Activated CD4-positive, alpha-beta T cell treated with anti-CD3 and anti-CD28 coated beads, Interleukin-2, amount 10 ng/mL, durations not matched to agents 24 days and 14 days (primary cell): ENCODE results near the gene S100A7. TPM values are rescaled to one million over a fixed set of nuclear protein-coding genes. Genes with fewer than 3 reads are reported as not detected.
A peak's percentile ranks its signal among the peaks of the same experiment; 100 is the strongest.

Experiments used
- DNase-seq: peaks from one replicate; pipeline ENCODE4 v3.0.0; 2022
- H3K27ac Mint-ChIP-seq: one replicate; pipeline ENCODE4 v1.8.0; 2022; ENCODE audit warnings: mild to moderate bottlenecking, mixed read lengths
- H3K27me3 Mint-ChIP-seq: one replicate; pipeline ENCODE4 v1.8.0; 2022; ENCODE audit warnings: mixed read lengths
- H3K36me3 Mint-ChIP-seq: one replicate; pipeline ENCODE4 v1.8.0; 2022; ENCODE audit warnings: low read depth, mild to moderate bottlenecking, mixed read lengths
- H3K4me1 Mint-ChIP-seq: one replicate; pipeline ENCODE4 v1.8.0; 2021; ENCODE audit warnings: mixed read lengths
- H3K4me3 Mint-ChIP-seq: one replicate; pipeline ENCODE4 v1.8.0; 2022; ENCODE audit warnings: mild to moderate bottlenecking, moderate library complexity, mixed read lengths
- H3K9me3 Mint-ChIP-seq: one replicate; pipeline ENCODE4 v1.8.0; 2021; ENCODE audit warnings: mixed read lengths
- intact Hi-C: fragments of 100-400 bp; cut with micrococcal nuclease; formaldehyde crosslinking; loops from one replicate; pipeline ENCODE4 v1.15.1; 2023
- total RNA-seq: library from RNA; stranded (reverse); gene quantifications from 2 replicates; pipeline ENCODE4 v1.2.3, GENCODE V29; 2022

Gene S100A7
- total RNA-seq: not detected in 2 replicates

DNA sequence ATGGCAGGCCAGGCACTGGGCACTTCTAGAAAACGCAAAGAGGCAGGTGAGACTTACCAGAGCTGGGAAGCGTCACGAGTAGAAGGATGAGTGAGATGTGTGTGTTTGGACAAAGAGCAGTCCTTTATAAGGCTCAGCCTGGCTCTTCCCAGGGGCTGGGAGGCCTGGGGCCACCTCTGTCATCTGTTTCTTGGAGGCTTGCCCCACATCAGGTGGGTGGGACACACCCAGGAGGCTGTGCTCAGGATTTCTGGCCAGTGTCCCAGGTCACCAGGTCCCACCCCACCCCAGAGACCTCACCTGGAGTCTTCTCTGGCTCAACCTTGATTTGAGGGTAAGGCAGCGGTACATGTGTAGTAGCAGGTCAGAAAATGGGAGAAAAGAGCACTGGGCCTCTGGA lies at the start of gene S100A7:
Gene S100A7, minus strand, starts transcription at position 101 of the 400 bp plus-strand sequence. CDS start 1,638 bp downstream, outside the sequence.
- Mint-ChIP-seq H3K9me3 (no peaks in the 10 kb centered on the region), H3K4me3 (no peak within 1 kb of the TSS), H3K36me3 (no peaks in the 10 kb centered on the region), H3K27me3 (peaks cover 13% of the 10 kb centered on the region), H3K27ac (no peak within 1 kb of the TSS), H3K4me1 (peaks cover under 1% of the 10 kb centered on the region)
- intact Hi-C loops: no loop called here
- no peak for DNase-seq

- Mint-ChIP-seq H3K4me1 (peaks cover 18% of the 10 kb centered on the region), H3K4me3 (no peak overlapping the region), H3K9me3 (no peaks in the 10 kb centered on the region), H3K27me3 (peaks cover 1% of the 10 kb centered on the region), H3K36me3 (no peaks in the 10 kb centered on the region), H3K27ac (no peak overlapping the region)
- intact Hi-C loops: loop anchor here (2.0 kb wide), 3 partner anchors 23 to 239 kb away; partner anchors contain the start of gene ILF2
- peak; percentile 90 for DNase-seq
These were observed 49.4 kb upstream of the S100A7 start for GRCh38 chr1:153509729-153510354.

- intact Hi-C loops: no loop called here
- Mint-ChIP-seq H3K4me1 (peaks cover 20% of the 10 kb centered on the region), H3K27me3 (peaks cover 2% of the 10 kb centered on the region), H3K36me3 (no peaks in the 10 kb centered on the region), H3K27ac (no peak overlapping the region), H3K9me3 (no peaks in the 10 kb centered on the region), H3K4me3 (no peak overlapping the region)
- no peak for DNase-seq
These were observed 48.6 kb upstream of the S100A7 start for GRCh38 chr1:153509036-153509435.

DNA sequence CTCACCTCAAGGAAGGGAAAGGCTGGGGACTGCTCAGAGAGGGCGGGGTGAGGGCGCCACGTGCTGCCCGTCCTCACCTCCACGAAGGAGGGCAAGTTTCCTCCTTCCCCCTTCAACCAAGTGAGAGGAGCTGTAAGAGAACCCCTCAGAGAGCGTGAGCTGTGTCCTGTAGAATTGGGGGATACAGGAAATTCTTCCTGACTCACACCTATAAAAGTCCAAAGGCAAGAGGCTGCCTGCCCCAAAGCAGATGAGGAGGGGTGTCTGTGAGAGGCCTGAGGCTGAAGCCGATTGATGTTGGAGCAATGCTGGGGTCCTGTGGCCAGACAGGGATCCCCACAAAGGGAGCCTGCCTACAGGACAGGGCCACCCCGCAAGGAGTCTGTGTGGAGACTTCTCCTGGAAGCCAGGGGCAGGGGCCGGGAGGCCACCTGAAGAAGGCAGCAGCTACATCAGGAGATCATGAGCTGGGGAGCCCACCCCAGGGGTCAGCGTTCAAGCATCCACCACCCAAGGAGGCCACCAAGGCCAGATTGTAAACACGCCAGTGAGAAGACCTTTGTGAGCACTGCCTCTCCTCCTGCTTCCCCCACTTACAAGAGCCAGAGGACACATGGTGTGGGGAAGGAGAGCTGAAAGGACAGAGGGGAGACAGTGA lies 47.6 kb upstream of the S100A7 start:
- Mint-ChIP-seq H3K4me1 (peaks cover 17% of the 10 kb centered on the region), H3K27me3 (peaks cover 2% of the 10 kb centered on the region), H3K27ac (no peak overlapping the region), H3K9me3 (no peaks in the 10 kb centered on the region), H3K4me3 (no peak overlapping the region), H3K36me3 (no peaks in the 10 kb centered on the region)
- DNase-seq: no peak
- intact Hi-C loops: no loop called here

DNA sequence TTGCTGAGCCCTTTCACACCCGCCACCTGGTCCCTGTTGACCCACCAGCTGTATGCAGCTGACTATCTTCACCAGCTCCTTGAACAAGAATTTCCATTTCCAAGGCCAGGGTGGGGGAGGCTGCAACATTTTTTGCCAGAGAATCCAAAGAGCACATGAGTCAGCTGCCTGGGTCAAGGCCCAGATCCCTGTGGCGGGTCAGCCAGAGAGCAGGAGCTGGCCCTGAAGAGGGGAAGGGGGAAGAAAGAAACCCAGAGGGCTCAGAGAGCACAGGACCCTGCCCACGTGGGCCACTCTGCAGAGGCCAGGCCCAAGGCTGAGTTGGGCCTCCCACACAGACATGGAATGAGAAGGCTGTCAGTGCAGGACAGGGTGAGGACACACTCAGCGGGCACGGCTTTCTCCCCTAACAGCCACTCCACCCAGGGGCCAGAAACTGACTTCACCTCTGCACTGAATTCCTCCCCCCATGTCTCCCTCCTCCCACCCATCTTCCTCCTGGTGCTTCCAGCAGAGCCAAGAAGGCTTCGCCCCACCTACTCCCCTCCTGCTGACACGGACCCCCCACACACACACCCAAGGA lies 46.5 kb upstream of the S100A7 start:
- no peaks in the 10 kb centered on the region for H3K36me3 Mint-ChIP-seq
- no peak overlapping the region for H3K4me3 Mint-ChIP-seq
- peaks cover 13% of the 10 kb centered on the region for H3K4me1 Mint-ChIP-seq
- H3K27ac Mint-ChIP-seq: no peak overlapping the region
- H3K9me3 Mint-ChIP-seq: no peaks in the 10 kb centered on the region
- DNase-seq: no peak
- H3K27me3 Mint-ChIP-seq: peaks cover 4% of the 10 kb centered on the region
- intact Hi-C loops: no loop called here

DNA sequence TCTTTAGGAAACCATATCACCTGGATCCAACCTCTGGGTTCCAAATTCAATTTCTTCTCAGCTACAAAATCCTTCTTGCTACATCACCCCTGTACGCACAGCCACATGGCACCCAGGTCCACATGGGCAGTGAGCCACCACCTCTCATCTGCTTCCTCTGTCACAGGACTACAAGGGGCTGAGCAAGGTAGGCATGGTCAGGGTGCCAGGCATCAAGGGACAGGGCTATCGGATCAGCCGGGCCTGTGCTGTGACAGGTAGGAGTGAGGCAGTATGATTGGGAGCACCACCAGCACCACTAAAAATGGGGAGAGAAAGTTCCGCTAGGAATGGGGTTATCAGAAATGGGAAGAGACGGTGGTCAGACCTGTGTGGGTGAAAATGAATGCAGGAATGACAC lies 45.9 kb upstream of the S100A7 start:
- peaks cover 5% of the 10 kb centered on the region for H3K27me3 Mint-ChIP-seq
- intact Hi-C loops: no loop called here
- no peak for DNase-seq
- H3K4me1 Mint-ChIP-seq: peaks cover 10% of the 10 kb centered on the region
- no peaks in the 10 kb centered on the region for H3K36me3 Mint-ChIP-seq
- H3K27ac Mint-ChIP-seq: no peak overlapping the region
- H3K4me3 Mint-ChIP-seq: no peak overlapping the region
- H3K9me3 Mint-ChIP-seq: no peaks in the 10 kb centered on the region

- H3K27me3 Mint-ChIP-seq: peaks cover 8% of the 10 kb centered on the region
- H3K4me3 Mint-ChIP-seq: no peak overlapping the region
- H3K9me3 Mint-ChIP-seq: no peaks in the 10 kb centered on the region
- H3K4me1 Mint-ChIP-seq: peaks cover 2% of the 10 kb centered on the region
- DNase-seq: no peak
- no peaks in the 10 kb centered on the region for H3K36me3 Mint-ChIP-seq
- no peak overlapping the region for H3K27ac Mint-ChIP-seq
- intact Hi-C loops: no loop called here
These were observed 45.1 kb upstream of the S100A7 start for GRCh38 chr1:153505576-153505975.

GRCh38 chr1:153503766-153504165 lies 43.3 kb upstream of the S100A7 start:
- peaks cover 2% of the 10 kb centered on the region for H3K4me1 Mint-ChIP-seq
- no peak for DNase-seq
- intact Hi-C loops: no loop called here
- no peak overlapping the region for H3K27ac Mint-ChIP-seq
- peaks cover 20% of the 10 kb centered on the region for H3K27me3 Mint-ChIP-seq
- no peaks in the 10 kb centered on the region for H3K36me3 Mint-ChIP-seq
- H3K4me3 Mint-ChIP-seq: no peak overlapping the region
- H3K9me3 Mint-ChIP-seq: no peaks in the 10 kb centered on the region

DNA sequence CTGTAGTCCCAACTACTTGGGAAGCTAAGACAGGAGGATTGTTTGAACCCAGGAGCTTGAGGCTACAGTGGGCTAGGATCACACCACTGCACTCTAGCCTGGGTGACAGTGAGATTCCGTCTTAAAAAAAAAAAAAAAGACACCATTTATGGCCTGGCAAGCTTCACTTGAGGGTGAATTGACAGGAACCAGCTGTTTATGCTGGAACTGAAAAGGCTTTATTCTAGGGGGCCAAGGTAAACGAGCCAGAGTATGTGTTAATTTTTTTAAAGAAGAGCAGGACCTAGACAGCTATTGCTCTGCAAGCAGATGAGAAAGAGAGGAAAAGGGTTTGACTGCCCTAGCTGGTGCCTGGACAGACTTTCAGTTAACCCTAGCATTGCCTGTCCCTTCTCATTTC lies 38.3 kb upstream of the S100A7 start:
- H3K4me3 Mint-ChIP-seq: no peak overlapping the region
- DNase-seq: no peak
- peaks cover 3% of the 10 kb centered on the region for H3K4me1 Mint-ChIP-seq

DNA sequence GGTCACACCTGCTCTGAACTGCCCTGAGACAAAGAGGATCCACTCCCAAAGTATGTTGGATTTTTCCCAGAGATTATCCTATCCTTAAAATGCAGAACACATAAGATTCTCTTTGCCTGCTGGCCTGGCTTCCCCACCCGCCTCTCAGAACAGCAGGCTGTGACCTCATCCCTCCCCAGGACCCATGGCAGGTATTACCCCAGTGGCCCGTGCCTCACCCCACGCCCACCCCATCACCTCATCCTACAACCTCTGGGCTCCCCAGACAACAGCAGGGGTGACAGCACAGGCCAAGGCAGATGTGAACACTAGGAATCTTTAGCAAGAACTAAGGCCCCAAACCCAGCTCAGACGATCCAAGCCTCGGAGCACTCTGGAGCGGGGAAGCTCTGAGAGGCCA lies 35.1 kb upstream of the S100A7 start:
- H3K4me3 Mint-ChIP-seq: no peak overlapping the region
- H3K9me3 Mint-ChIP-seq: no peaks in the 10 kb centered on the region
- H3K27me3 Mint-ChIP-seq: peaks cover 41% of the 10 kb centered on the region
- DNase-seq: no peak
- H3K27ac Mint-ChIP-seq: no peak overlapping the region
- no peaks in the 10 kb centered on the region for H3K36me3 Mint-ChIP-seq
- intact Hi-C loops: loop anchor here (1.0 kb wide), 1 partner anchor 143 kb away; no protein-coding TSS in a partner anchor
- H3K4me1 Mint-ChIP-seq: peaks cover 3% of the 10 kb centered on the region

More for the DNA sequence above, 38.3 kb upstream of the S100A7 start:
- Mint-ChIP-seq H3K27me3 (peaks cover 36% of the 10 kb centered on the region), H3K36me3 (no peaks in the 10 kb centered on the region), H3K9me3 (no peaks in the 10 kb centered on the region), H3K27ac (no peak overlapping the region)
- intact Hi-C loops: no loop called here

DNA sequence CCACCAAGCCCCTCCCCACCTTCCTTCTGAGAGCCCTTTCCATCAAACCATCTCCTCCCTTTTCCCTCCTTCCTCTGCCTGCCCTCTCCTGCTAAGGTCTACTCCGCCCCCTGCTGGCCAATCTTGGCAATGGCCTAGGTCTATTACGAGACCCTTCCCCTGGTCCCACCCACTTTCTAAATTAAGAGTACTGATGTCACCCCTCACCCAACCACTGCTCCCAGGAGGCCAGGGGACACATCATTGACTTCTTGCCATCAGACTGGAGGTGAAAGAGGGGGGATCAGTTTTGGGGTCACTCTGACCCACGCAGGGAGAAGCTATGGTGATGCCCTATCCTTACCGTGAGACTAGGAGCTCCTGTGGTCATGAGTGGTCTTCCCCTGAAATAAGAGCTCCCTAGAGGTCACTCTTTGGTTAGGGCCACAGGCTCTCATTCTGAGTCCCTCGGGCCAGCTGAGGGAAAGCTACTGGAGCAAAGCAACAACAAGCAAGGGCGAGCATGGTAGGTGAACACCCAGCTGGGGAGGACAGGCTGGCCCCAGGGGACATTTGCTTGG lies 34.6 kb upstream of the S100A7 start:
- peaks cover 39% of the 10 kb centered on the region for H3K27me3 Mint-ChIP-seq

DNA sequence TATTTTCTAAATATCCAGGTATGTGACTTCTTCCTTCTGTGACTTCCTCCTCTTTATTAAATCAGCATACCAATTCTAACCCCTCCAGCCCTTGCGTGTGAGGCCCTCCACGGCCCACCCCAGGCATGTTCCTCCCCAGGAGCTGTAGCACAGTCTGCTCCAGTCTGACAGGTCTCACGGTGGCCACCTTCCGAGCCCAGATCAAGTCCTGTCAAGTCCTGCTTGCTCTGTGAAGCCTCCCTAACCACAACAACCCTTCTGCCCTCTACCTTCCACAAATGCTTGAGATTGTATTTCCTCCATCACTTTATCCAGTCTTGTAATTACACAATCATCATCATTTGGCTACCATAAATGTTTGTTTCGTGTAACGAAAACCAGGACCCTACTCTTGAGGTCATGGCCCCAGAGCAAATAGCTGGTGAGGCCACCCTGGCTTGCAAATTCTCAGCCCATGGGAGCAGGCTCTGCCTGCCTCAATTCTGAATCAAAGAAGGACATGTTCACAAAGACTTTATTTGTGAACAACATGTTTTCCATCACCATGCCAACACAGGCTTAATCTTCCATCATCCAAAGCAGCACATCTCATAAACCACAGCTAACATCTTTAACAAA lies 33.0 kb upstream of the S100A7 start:
- H3K4me3 Mint-ChIP-seq: no peak overlapping the region
- peaks cover 3% of the 10 kb centered on the region for H3K4me1 Mint-ChIP-seq
- no peak overlapping the region for H3K27ac Mint-ChIP-seq
- no peak for DNase-seq
- peaks cover 27% of the 10 kb centered on the region for H3K27me3 Mint-ChIP-seq
- no peaks in the 10 kb centered on the region for H3K9me3 Mint-ChIP-seq
- H3K36me3 Mint-ChIP-seq: no peaks in the 10 kb centered on the region
- intact Hi-C loops: no loop called here

More for the DNA sequence above, 34.6 kb upstream of the S100A7 start:
- intact Hi-C loops: loop anchor here (1.0 kb wide), 2 partner anchors 30 to 143 kb away; no protein-coding TSS in a partner anchor
- Mint-ChIP-seq H3K36me3 (no peaks in the 10 kb centered on the region), H3K4me3 (no peak overlapping the region), H3K9me3 (no peaks in the 10 kb centered on the region), H3K4me1 (peaks cover 3% of the 10 kb centered on the region), H3K27ac (no peak overlapping the region)
- DNase-seq: peak; percentile 93

DNA sequence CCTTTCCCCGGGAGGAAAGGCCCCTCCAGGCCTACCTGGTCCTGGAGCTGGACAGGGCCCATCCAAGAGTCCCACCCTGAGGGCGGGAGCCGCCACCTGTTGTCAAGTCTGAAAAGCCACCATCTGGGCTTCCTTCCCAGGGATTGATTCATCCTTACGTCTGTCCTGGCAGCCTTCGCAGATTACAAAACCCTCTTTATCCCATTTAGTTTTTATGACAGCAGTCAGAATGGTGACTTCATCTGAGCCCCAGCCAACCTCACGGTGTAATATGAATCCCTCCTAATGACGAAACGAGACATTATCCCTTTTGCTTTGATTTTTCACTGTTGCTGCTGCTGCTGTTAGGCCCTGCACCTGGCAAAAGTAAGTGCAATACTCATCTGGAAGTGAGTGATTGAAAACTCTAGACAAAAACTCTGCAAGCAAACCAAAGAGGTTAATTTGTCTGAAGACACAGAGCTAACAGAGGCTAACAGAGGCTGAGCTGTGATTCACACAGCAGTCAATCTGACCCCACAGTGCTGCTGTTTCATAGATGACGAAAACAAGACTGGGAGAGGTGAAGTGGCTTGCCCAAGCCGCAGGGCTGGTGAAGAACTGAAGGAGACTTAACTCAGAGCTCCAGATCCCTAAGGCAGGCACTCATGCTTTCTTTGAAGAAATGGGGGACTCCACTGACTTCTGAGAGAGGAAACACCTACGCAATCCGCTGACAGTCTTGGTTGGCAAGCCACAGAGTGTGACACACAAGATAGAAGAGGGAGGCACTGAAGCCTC lies 30.0 kb upstream of the S100A7 start:
- Mint-ChIP-seq H3K4me1 (peaks cover 3% of the 10 kb centered on the region), H3K4me3 (no peak overlapping the region), H3K36me3 (no peaks in the 10 kb centered on the region), H3K9me3 (no peaks in the 10 kb centered on the region), H3K27ac (no peak overlapping the region), H3K27me3 (peaks cover 28% of the 10 kb centered on the region)
- no peak for DNase-seq
- intact Hi-C loops: no loop called here
